Astrocyte of the spinal cord (primary cell): ENCODE measurements around the gene SLX9.
A peak's percentile ranks its signal among the peaks of the same experiment; 100 is the strongest.

ENCODE experiments used
- DNase-seq: peaks from one replicate; pipeline ENCODE4 v3.0.0; 2011; ENCODE audit warnings: low read depth, low spot score
- H3K4me3 ChIP-seq: 2 replicates; pipeline ENCODE4 v1.5.1; 2011; ENCODE audit warnings: low read depth, mild to moderate bottlenecking, low read length, moderate library complexity
- in situ Hi-C: cut with HindIII; loops from 2 replicates; pipeline ENCODE4 v1.10.0; 2017; ENCODE audit warnings: low sequenced_read_pairs
- TF ChIP-seq, protein P1 (sequence below): IDR thresholded peaks from 2 replicates; pipeline ENCODE4 v1.5.1; 2012; ENCODE audit warnings: low read depth, mild to moderate bottlenecking, low read length, inconsistent platforms

Gene SLX9

DNA sequence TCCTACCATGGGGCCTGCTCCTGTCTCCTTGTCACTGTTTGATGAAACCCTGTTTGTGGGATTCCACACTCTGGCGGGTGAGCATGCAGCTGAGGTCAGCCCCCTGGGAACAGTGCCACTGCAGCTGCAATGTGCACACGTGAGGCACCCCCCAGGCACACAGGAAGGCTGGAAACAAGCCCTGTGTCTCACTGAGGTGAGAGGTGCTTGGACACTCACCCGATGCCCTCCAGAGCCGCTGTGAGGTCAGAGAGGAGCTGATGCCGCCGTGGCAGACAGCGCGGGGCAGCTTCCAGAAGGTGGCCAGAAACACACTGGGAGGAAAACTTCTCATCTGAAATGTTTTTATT lies 49.7 kb downstream of the SLX9 start:
- no peak overlapping the region for H3K4me3 ChIP-seq
- in situ Hi-C loops: no loop called here
- peak; percentile 50 for DNase-seq
- TF ChIP-seq, protein P1, sequence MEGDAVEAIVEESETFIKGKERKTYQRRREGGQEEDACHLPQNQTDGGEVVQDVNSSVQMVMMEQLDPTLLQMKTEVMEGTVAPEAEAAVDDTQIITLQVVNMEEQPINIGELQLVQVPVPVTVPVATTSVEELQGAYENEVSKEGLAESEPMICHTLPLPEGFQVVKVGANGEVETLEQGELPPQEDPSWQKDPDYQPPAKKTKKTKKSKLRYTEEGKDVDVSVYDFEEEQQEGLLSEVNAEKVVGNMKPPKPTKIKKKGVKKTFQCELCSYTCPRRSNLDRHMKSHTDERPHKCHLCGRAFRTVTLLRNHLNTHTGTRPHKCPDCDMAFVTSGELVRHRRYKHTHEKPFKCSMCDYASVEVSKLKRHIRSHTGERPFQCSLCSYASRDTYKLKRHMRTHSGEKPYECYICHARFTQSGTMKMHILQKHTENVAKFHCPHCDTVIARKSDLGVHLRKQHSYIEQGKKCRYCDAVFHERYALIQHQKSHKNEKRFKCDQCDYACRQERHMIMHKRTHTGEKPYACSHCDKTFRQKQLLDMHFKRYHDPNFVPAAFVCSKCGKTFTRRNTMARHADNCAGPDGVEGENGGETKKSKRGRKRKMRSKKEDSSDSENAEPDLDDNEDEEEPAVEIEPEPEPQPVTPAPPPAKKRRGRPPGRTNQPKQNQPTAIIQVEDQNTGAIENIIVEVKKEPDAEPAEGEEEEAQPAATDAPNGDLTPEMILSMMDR: no peak

DNA sequence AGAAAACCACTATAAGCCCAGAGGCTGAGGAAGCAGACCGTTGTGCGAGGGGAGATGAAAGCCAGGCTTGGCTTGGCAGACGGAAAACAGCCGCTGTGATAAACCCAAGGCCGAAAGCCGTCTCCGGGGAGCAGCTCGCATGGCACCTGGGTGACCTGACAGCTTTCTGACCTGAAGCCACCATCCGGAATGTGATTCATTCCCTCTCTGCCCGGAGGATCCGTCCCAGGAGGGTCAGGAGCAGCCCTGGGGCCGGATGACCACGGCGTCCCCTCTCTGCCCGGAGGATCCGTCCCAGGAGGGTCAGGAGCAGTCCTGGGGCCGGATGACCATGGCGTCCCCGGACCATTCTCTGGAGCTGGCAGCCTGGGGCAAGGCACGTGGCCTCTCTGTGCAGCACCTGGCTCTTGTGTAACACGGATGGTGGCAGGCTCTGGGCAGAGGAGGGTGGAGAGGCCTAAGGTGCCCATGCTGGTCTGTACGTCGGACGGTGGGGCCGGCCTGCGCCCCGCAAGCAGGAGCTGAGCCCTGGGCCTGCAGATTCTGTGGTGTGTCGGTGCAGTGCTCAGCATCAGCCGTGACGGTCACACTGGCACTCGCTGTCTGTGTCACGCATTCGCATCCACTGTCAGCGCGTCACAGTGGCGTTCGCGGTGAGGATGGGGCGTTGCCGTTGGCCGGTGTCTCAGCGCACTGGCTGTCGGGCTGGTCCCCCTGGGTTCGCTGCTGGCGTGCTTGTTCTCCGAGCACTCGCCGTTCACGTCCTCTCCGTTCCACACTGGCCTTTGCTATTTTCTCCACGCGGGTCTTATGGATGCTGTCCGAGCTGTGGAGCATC lies 50.3 kb downstream of the SLX9 start:
- no peak overlapping the region for H3K4me3 ChIP-seq
- no peak for DNase-seq
- TF ChIP-seq, protein P1: no peak
- in situ Hi-C loops: no loop called here

DNA sequence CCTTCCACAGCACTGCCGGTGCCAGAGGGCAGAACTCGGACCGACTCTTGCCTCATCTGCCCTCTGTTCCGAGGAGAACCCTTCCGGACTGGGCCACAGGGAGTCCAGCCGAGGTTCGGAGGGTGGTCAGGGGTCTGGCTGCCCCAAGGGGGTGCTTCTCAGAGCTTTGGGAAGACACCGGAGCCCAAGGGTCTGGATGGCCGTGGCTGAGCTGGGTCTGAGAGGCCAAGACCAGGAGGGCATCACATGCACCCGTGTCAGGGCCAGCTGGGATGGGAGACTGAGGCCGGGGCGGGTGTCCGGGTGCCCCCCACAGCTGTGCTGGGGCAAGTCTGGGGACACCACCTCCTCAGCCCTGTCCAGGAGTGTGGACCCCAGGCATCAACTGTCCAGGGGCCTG lies 51.1 kb downstream of the SLX9 start:
- in situ Hi-C loops: no loop called here
- TF ChIP-seq, protein P1: no peak
- no peak overlapping the region for H3K4me3 ChIP-seq
- no peak for DNase-seq

DNA sequence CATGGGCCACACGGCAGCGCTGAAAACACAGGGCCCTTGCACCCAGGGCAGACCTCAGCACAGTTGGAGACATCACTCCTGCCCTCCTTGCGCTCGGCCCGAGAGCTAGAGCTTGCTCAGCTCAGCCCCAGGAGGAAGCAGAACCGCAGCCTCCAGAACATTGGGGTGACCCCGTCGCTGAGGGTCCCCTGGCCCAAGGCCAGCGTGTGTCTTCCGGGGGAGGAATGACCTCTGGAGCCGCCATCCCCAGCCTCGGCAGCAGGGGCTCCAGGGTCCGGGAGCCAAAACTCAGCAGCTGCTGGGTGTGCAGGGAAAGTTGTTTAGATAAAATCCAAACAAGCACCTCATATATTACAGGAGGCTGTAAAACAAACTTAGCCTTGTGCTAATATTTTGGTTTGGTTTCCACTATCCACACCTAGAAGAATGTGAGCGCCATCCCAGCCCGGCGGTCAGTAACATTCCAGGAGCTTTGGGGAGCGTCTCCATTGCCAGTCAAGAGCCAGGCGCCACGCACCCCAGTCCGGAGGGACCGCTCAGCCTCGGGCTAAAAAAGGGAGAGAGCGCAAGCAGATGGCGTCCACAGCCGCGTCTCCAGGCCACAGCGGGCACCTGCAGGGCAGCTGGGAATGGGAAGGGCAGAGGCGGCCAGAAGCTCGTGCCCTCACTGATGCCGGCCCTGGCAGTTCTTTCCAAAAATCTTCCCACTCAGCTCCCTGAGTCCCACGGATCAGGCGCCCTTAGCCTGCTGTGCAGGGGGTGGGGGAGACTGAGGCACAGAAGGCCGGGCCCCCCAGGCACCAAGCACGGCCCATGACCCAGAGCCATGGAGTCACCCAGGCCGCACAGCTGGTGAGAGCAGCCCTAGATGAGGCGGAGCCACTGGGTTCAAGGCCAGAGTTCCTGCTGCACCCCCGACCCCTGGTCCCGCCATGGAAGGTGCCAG lies 52.0 kb downstream of the SLX9 start:
- H3K4me3 ChIP-seq: no peak overlapping the region
- DNase-seq: peak; percentile 48

DNA sequence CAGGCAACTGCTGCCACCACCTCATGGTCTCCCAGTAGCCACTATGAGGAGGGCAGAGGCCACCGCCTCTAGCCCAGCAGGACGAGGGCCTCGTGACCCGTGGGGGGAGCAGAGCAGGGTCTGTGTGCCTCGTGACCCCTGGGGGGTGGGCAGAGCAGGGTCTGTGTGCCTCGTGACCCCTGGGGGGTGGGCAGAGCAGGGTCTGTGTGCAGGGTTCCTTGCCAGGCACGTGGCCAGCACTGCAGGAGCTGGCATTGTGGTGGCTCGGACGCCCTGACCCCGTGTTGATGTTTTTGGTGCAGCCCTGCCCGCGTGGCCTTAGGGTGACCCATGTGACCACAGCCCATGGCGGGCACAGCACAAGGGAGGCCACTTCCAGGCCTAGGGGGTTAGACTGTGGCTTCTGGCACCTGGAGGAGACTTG lies 52.8 kb downstream of the SLX9 start:
- TF ChIP-seq, protein P1: no peak
- in situ Hi-C loops: no loop called here
- H3K4me3 ChIP-seq: no peak overlapping the region
- DNase-seq: no peak

More for the DNA sequence above, 52.0 kb downstream of the SLX9 start:
- TF ChIP-seq, protein P1: no peak
- in situ Hi-C loops: no loop called here

DNA sequence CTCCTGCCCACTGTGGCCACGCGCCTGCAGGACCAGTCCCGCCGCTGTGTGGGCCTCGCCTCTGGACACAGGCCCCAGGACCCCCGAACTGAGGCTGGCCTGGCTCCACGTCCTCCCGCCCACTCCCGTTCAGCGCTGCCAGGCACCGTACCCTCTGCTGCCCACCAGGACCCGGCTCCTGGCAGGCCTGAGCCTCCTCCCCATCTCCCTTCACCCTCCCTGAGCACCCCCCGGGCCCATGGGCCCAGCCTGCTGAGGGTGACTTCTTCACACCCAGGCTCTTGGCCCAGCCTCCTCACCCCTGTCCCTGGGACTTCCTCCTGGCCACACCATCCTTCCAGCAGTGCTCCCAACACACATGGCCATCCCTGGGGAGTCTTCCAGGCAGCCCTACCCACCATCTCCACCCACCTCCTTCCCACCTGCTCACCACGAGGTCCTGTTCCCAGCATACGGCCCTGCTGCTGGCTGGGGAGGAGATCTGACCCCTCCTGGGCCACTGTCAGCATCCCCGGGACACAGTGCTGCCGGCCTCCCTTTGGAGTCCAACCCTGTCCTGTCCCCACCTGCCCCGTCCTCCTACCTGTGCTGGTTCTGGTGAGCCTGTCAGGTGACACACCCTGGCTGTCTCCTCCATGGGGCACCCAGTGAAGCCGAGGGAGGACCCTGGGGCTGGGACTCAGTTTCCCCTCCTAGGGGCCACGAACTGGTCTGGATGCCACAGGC lies 53.7 kb downstream of the SLX9 start:
- DNase-seq: no peak
- in situ Hi-C loops: no loop called here
- H3K4me3 ChIP-seq: no peak overlapping the region
- TF ChIP-seq, protein P1: no peak
